Endothelial cell (in vitro differentiated cells): ENCODE results near the gene LPCAT1. TPM values are rescaled to one million over a fixed set of nuclear protein-coding genes. Genes with fewer than 3 reads are reported as not detected.

Experiments
- DNase-seq: peaks from one replicate; pipeline ENCODE4 v3.0.0; 2021; ENCODE audit warnings: low spot score
- H3K27ac Mint-ChIP-seq: one replicate; pipeline ENCODE4 v1.8.0; 2021; ENCODE audit warnings: mixed read lengths, inconsistent platforms; ENCODE audit not compliant: unreplicated experiment
- H3K27me3 Mint-ChIP-seq: one replicate; pipeline ENCODE4 v1.8.0; 2021; ENCODE audit warnings: mild to moderate bottlenecking, moderate library complexity, mixed read lengths, inconsistent platforms; ENCODE audit not compliant: unreplicated experiment
- H3K36me3 Mint-ChIP-seq: one replicate; pipeline ENCODE4 v1.8.0; 2021; ENCODE audit warnings: mild to moderate bottlenecking, low read depth, mixed read lengths, inconsistent platforms; ENCODE audit not compliant: unreplicated experiment
- H3K4me1 Mint-ChIP-seq: one replicate; pipeline ENCODE4 v1.8.0; 2021; ENCODE audit warnings: mild to moderate bottlenecking, mixed read lengths, inconsistent platforms; ENCODE audit not compliant: unreplicated experiment
- H3K4me3 Mint-ChIP-seq: one replicate; pipeline ENCODE4 v1.8.0; 2021; ENCODE audit warnings: mild to moderate bottlenecking, mixed read lengths, inconsistent platforms; ENCODE audit not compliant: unreplicated experiment
- H3K9me3 Mint-ChIP-seq: one replicate; pipeline ENCODE4 v1.8.0; 2021; ENCODE audit warnings: mixed read lengths, inconsistent platforms; ENCODE audit not compliant: unreplicated experiment
- total RNA-seq: library from RNA; stranded (reverse); fragmentation: NEBNext Ultra II Directional; extraction: Animal tissue kit (Norgen Biotek cat#: 25700); gene quantifications from one replicate; pipeline ENCODE4 v1.2.1, GENCODE V29; 2021; ENCODE audit not compliant: unreplicated experiment
- TF ChIP-seq, protein P1 (sequence below): fragments of 200-600 bp; sonication (generic); IDR thresholded peaks from one replicate; pipeline ENCODE4 v1.5.0; 2021; ENCODE audit warnings: antibody characterized with exemption; ENCODE audit not compliant: unreplicated experiment

The LPCAT1 gene
- total RNA-seq, 1 donor from 2014 or later = 81.3 TPM

GRCh38 chr5:1439388-1440097, 84.2 kb downstream of the LPCAT1 start:
- Mint-ChIP-seq H3K4me3 (no peak overlapping the region), H3K9me3 (peaks cover 3% of the 10 kb centered on the region), H3K27ac (no peak overlapping the region), H3K4me1 (peaks cover 10% of the 10 kb centered on the region), H3K36me3 (peaks cover 13% of the 10 kb centered on the region), H3K27me3 (peaks cover 14% of the 10 kb centered on the region)
- TF ChIP-seq, protein P1, sequence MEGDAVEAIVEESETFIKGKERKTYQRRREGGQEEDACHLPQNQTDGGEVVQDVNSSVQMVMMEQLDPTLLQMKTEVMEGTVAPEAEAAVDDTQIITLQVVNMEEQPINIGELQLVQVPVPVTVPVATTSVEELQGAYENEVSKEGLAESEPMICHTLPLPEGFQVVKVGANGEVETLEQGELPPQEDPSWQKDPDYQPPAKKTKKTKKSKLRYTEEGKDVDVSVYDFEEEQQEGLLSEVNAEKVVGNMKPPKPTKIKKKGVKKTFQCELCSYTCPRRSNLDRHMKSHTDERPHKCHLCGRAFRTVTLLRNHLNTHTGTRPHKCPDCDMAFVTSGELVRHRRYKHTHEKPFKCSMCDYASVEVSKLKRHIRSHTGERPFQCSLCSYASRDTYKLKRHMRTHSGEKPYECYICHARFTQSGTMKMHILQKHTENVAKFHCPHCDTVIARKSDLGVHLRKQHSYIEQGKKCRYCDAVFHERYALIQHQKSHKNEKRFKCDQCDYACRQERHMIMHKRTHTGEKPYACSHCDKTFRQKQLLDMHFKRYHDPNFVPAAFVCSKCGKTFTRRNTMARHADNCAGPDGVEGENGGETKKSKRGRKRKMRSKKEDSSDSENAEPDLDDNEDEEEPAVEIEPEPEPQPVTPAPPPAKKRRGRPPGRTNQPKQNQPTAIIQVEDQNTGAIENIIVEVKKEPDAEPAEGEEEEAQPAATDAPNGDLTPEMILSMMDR = no peak
- no peak for DNase-seq

GRCh38 chr5:1438871-1439270, 84.9 kb downstream of the LPCAT1 start:
- TF ChIP-seq, protein P1 = no peak
- Mint-ChIP-seq H3K4me3 (no peak overlapping the region), H3K4me1 (peaks cover 6% of the 10 kb centered on the region), H3K9me3 (peaks cover 3% of the 10 kb centered on the region), H3K27ac (no peak overlapping the region), H3K27me3 (peaks cover 9% of the 10 kb centered on the region), H3K36me3 (peaks cover 16% of the 10 kb centered on the region)
- DNase-seq = no peak

DNA sequence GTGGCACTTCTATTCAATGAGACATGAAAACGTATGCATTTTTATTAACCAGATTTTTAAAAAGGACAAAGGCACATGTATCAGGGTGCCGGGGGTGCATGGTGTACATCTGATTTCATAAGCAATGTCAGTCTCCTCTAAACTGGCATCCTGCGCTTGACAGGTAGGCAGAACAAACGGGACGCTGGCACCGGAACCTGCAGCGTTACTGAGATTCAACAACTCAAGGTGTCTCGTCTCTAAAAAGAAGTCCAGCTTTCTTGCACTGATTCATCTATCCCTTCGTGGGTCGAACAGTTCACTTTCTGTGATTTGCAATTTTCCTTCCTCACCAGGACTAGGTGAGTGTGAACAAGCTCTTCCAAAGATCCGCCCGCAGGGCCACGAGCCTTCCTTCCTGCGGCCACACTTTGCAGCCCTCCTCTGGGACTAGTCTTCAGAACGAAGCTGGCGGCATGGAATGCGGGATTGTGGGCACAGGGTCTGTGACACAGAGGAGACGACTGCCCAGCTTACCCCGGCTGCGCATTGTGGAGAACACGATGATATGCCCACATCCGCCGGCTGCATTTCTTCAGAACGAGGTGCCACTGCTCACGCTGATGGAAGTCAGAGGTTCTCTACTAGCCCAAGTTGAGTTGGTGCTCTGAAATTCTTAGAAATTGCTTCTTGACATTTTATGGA, 85.7 kb downstream of the LPCAT1 start:
- Mint-ChIP-seq H3K27me3 (peaks cover 11% of the 10 kb centered on the region), H3K36me3 (peaks cover 22% of the 10 kb centered on the region), H3K4me1 (peaks cover 6% of the 10 kb centered on the region), H3K27ac (no peak overlapping the region), H3K9me3 (peaks cover 3% of the 10 kb centered on the region), H3K4me3 (no peak overlapping the region)
- no peak for DNase-seq
- TF ChIP-seq, protein P1 = no peak

GRCh38 chr5:1437226-1437829, 86.4 kb downstream of the LPCAT1 start:
- DNase-seq = no peak
- Mint-ChIP-seq H3K27ac (no peak overlapping the region), H3K9me3 (peaks cover 3% of the 10 kb centered on the region)

More at GRCh38 chr5:1437226-1437829, 86.4 kb downstream of the LPCAT1 start:
- Mint-ChIP-seq H3K36me3 (peaks cover 22% of the 10 kb centered on the region), H3K4me3 (no peak overlapping the region), H3K4me1 (peaks cover 6% of the 10 kb centered on the region), H3K27me3 (peaks cover 14% of the 10 kb centered on the region)
- TF ChIP-seq, protein P1 = no peak
